Measurements from ENCODE around the gene C2CD4B.

DNA sequence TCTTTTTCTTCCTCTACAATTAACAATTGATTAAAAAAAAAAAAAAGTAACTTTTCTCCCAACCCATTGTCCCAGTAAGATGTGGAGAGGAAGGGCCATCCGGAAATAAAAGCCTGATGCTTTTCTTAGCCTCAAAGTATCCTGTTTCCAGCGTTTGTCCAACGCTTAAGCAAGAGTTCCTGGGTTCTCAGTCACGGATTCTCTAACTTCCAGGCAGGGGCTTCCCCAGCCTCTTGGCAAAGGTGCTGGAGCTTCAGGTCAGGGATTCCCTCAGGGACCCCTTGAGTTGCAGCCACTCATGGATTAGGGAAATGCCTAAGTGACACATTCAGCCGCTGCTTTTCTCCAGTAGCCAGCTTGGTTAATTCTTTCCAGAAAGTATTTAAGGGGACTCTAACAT lies 22.3 kb upstream of the C2CD4B start:
- TF ChIP-seq, protein P1, sequence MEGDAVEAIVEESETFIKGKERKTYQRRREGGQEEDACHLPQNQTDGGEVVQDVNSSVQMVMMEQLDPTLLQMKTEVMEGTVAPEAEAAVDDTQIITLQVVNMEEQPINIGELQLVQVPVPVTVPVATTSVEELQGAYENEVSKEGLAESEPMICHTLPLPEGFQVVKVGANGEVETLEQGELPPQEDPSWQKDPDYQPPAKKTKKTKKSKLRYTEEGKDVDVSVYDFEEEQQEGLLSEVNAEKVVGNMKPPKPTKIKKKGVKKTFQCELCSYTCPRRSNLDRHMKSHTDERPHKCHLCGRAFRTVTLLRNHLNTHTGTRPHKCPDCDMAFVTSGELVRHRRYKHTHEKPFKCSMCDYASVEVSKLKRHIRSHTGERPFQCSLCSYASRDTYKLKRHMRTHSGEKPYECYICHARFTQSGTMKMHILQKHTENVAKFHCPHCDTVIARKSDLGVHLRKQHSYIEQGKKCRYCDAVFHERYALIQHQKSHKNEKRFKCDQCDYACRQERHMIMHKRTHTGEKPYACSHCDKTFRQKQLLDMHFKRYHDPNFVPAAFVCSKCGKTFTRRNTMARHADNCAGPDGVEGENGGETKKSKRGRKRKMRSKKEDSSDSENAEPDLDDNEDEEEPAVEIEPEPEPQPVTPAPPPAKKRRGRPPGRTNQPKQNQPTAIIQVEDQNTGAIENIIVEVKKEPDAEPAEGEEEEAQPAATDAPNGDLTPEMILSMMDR (IDR thresholded peaks at IDR 0.05) = no peak
- no peak for TF ChIP-seq POLR2A (IDR thresholded peaks at IDR 0.05)

All from uterus (tissue), 2 donors.